ENCODE results near the gene SUSD2. TPM values are rescaled to one million over a fixed set of nuclear protein-coding genes. Genes with fewer than 3 reads are reported as not detected.

The SUSD2 gene
- total and polyA plus RNA-seq, 2 experiments from 2014 or later, result 9.7 to 10.8 TPM

DNA sequence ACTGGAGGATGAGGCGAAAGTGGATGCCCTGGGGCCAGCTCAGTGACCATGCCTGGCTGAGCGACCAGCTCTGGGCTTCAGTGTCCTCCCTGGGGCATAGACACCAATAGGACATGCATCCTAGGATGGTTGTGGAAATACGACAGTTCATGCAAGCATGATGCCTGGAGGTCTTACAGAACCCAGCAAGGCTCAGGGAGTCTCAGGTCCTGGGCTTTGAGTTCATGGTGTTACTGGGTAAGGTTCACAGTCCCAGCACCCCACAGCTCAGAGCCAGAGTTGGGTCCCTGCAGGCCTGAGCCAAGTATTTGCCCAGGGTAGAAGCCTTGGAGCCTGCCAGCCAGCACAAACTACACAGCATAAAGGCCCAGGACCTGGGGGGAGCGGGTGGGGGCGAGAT is 4.2 kb upstream of the SUSD2 start:
- H3K79me2 ChIP-seq, result no peaks in the 10 kb centered on the region
- H3K27ac ChIP-seq, result no peak overlapping the region
- H3K4me3 ChIP-seq, result no peak overlapping the region
- H4K20me1 ChIP-seq (ENCODE audit: insufficient read depth, poor library complexity, severe bottlenecking), result no peaks in the 10 kb centered on the region
- WGBS (ENCODE audit: low lambda C conversion rate, missing lambda C conversion rate), result 97% methylated on average over 5 of the region's 5 CpGs
- no peak for DNase-seq (ENCODE audit: low spot score)
- H3K27me3 ChIP-seq, result no peaks in the 10 kb centered on the region
- no peaks in the 10 kb centered on the region for H3K9me3 ChIP-seq (ENCODE audit: low read depth)
- TF ChIP-seq EZH2 (IDR thresholded peaks at IDR 0.05; ENCODE audit: borderline replicate concordance) (no peak), CTCF (IDR thresholded peaks at IDR 0.05; ENCODE audit: poor library complexity) (no peak), EZH2phosphoT487 (IDR thresholded peaks at IDR 0.05; ENCODE audit: low read depth, severe bottlenecking, unreplicated experiment) (no peak)
- peaks cover 4% of the 10 kb centered on the region for H3K4me1 ChIP-seq (ENCODE audit: insufficient read depth)
- H3K4me2 ChIP-seq, result no peak overlapping the region
- H2AFZ ChIP-seq, result no peak overlapping the region
- no peaks in the 10 kb centered on the region for H3K9me2 ChIP-seq (replicated peaks; ENCODE audit: insufficient read depth)
- H3K36me3 ChIP-seq (replicated peaks; ENCODE audit: insufficient read depth, low read depth), result no peaks in the 10 kb centered on the region

- DNase-seq (ENCODE audit: low spot score), result no peak
- TF ChIP-seq EZH2phosphoT487 (IDR thresholded peaks at IDR 0.05; ENCODE audit: low read depth, severe bottlenecking, unreplicated experiment), result no peak
- no peak for TF ChIP-seq CTCF (IDR thresholded peaks at IDR 0.05; ENCODE audit: poor library complexity)
- no peak for TF ChIP-seq EZH2 (IDR thresholded peaks at IDR 0.05; ENCODE audit: borderline replicate concordance)
- Histone ChIP-seq H3K4me3 (no peak overlapping the region), H2AFZ (no peak overlapping the region), H3K27me3 (no peaks in the 10 kb centered on the region), H3K9me3 (ENCODE audit: low read depth) (no peaks in the 10 kb centered on the region), H3K4me2 (no peak overlapping the region), H3K27ac (no peak overlapping the region), H3K4me1 (ENCODE audit: insufficient read depth) (peaks cover 4% of the 10 kb centered on the region), H3K79me2 (no peaks in the 10 kb centered on the region), H4K20me1 (ENCODE audit: insufficient read depth, poor library complexity, severe bottlenecking) (no peaks in the 10 kb centered on the region), H3K9me2 (replicated peaks; ENCODE audit: insufficient read depth) (no peaks in the 10 kb centered on the region), H3K36me3 (replicated peaks; ENCODE audit: insufficient read depth, low read depth) (no peaks in the 10 kb centered on the region)
- 99% methylated on average over 8 of the region's 10 CpGs for WGBS (ENCODE audit: low lambda C conversion rate, missing lambda C conversion rate)
Measured at GRCh38 chr22:24177456-24177855, 3.8 kb upstream of the SUSD2 start.

DNA sequence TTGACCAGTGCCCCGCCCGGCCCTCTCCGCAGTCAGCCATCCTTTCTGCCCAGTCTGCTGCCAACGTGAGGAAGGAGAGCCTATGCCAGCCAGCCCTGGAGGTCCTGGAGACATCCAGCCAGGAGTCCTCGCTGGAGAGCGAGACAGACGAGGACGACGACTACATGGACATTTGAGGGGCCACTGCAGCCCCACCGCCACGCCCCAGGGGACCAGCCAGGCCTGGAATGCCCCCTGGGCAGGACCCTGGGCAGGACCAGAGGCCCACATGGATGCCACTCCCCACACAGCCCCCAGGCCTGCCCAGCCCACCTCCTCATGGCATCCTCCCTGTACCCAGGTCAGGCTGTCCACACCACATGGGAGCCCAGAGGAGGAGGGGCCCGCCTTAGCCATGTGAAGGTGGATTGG is 3.3 kb upstream of the SUSD2 start:
- Histone ChIP-seq H3K4me3 (no peak overlapping the region), H3K4me2 (no peak overlapping the region), H3K79me2 (no peaks in the 10 kb centered on the region), H3K36me3 (replicated peaks; ENCODE audit: insufficient read depth, low read depth) (no peaks in the 10 kb centered on the region), H4K20me1 (ENCODE audit: insufficient read depth, poor library complexity, severe bottlenecking) (no peaks in the 10 kb centered on the region), H3K4me1 (ENCODE audit: insufficient read depth) (peaks cover 4% of the 10 kb centered on the region), H2AFZ (no peak overlapping the region), H3K27ac (no peak overlapping the region), H3K9me3 (ENCODE audit: low read depth) (no peaks in the 10 kb centered on the region), H3K9me2 (replicated peaks; ENCODE audit: insufficient read depth) (no peaks in the 10 kb centered on the region), H3K27me3 (no peaks in the 10 kb centered on the region)
- TF ChIP-seq EZH2 (IDR thresholded peaks at IDR 0.05; ENCODE audit: borderline replicate concordance), result no peak
- no peak for TF ChIP-seq CTCF (IDR thresholded peaks at IDR 0.05; ENCODE audit: poor library complexity)
- no peak for TF ChIP-seq EZH2phosphoT487 (IDR thresholded peaks at IDR 0.05; ENCODE audit: low read depth, severe bottlenecking, unreplicated experiment)
- no peak for DNase-seq (ENCODE audit: low spot score)
- 100% methylated on average over 7 of the region's 12 CpGs for WGBS (ENCODE audit: low lambda C conversion rate, missing lambda C conversion rate)
